ENCODE measurements around the gene CLASP1.

CLASP1 gene

GRCh38 chr2:121288454-121289231 is 360.6 kb downstream of the CLASP1 start:
- DNase-seq (ENCODE audit: low read depth, low spot score) = no peak

- no peak for DNase-seq (ENCODE audit: low read depth, low spot score)
These were observed 361.3 kb downstream of the CLASP1 start for GRCh38 chr2:121287956-121288355.
